Panc1 (cell line): ENCODE results near the gene ACADSB. TPM values are rescaled to one million over a fixed set of nuclear protein-coding genes. Genes with fewer than 3 reads are reported as not detected.

Experiments used
- ATAC-seq: fragments of 200-7000 bp; cut with Tn5 transposase; 2 replicates; pipeline ENCODE4 v1.9.1; 2020; ENCODE audit warnings: mild to moderate bottlenecking, moderate library complexity
- BruUV-seq: library from RNA; stranded (reverse); fragments of 400-500 nt; replicated peaks from 2 replicates; lab custom pipeline; 2021; lab: Mats Ljungman, UMichigan
- CTCF ChIA-PET: fragments of 300-600 bp; sonication (Branson Sonifier 250); formaldehyde crosslinking; loops from one replicate; lab custom pipeline; 2022; ENCODE audit warnings: antibody characterized with exemption; lab: Charles Lee
- POLR2A ChIA-PET: fragments of 300-600 bp; sonication (Branson Sonifier 250); formaldehyde crosslinking; loops from one replicate; lab custom pipeline; 2022; ENCODE audit warnings: antibody characterized with exemption; lab: Charles Lee
- DNase-seq: peaks from one replicate; pipeline ENCODE4 v3.0.0-alpha.2; 2010; ENCODE audit warnings: low read depth, low spot score
- H3K27ac ChIP-seq: 2 replicates; pipeline ENCODE4 v1.5.1; 2011; ENCODE audit warnings: mild to moderate bottlenecking, low read length, inconsistent platforms
- H3K27me3 ChIP-seq: fragments of 200-500 bp; sonication (Bioruptor generic); 2 replicates; pipeline ENCODE4 v1.6.0; 2014; ENCODE audit warnings: low read length, inconsistent platforms; ENCODE audit not compliant: control insufficient read depth, insufficient read depth
- H3K36me3 ChIP-seq: fragments of 200-500 bp; sonication (Bioruptor generic); 2 replicates; pipeline ENCODE4 v1.5.1; 2014; ENCODE audit warnings: inconsistent platforms, mild to moderate bottlenecking, low read length, moderate library complexity; ENCODE audit not compliant: control insufficient read depth, insufficient read depth
- H3K4me1 ChIP-seq: 2 replicates; pipeline ENCODE4 v1.5.1; 2011; ENCODE audit warnings: inconsistent platforms, mild to moderate bottlenecking, low read length, moderate library complexity; ENCODE audit not compliant: control insufficient read depth, insufficient read depth
- H3K4me3 ChIP-seq, 2 experiments: 2 replicates each; pipeline ENCODE4 v1.5.1; 2011 to 2012; ENCODE audit warnings: low read depth in 2 of 2, low read length in 2 of 2, mild to moderate bottlenecking in 2 of 2, inconsistent platforms in 1 of 2, moderate library complexity in 1 of 2
- H3K9me3 ChIP-seq: fragments of 200-500 bp; sonication (Bioruptor generic); 2 replicates; pipeline ENCODE4 v1.5.1; 2014; ENCODE audit warnings: low read depth, mild to moderate bottlenecking, inconsistent platforms, low read length, moderate library complexity; ENCODE audit not compliant: control insufficient read depth, insufficient read depth
- CTCF ChIP-seq: fragments of 450-650 bp; IDR thresholded peaks from 2 replicates; pipeline ENCODE4 v1.5.1; 2017; ENCODE audit warnings: mild to moderate bottlenecking
- POLR2AphosphoS5 ChIP-seq: IDR thresholded peaks from 2 replicates; pipeline ENCODE4 v1.6.1; 2012; ENCODE audit warnings: mild to moderate bottlenecking, low read depth, low read length, moderate library complexity
- REST ChIP-seq, 2 experiments: IDR thresholded peaks; 2 replicates each; pipeline ENCODE4 v1.6.1; 2011 to 2012; ENCODE audit warnings: low read depth in 2 of 2, control low read depth in 1 of 2, low read length in 1 of 2, mild to moderate bottlenecking in 1 of 2, moderate library complexity in 1 of 2; ENCODE audit not compliant: insufficient read depth in 1 of 2
- SIN3A ChIP-seq: IDR thresholded peaks from 2 replicates; pipeline ENCODE4 v1.6.1; 2012; ENCODE audit warnings: low read depth, mild to moderate bottlenecking, low read length, moderate library complexity, borderline replicate concordance; ENCODE audit not compliant: insufficient read depth
- TCF7L2 ChIP-seq: IDR thresholded peaks from 2 replicates; pipeline ENCODE4 v1.6.1; 2011; ENCODE audit warnings: mild to moderate bottlenecking, low read depth, low read length, inconsistent platforms
- in situ Hi-C: cut with HindIII; loops from 2 replicates; pipeline ENCODE4 v1.10.0; 2016; ENCODE audit warnings: low sequenced_read_pairs, low pct_unique_long_range_greater_than_20kb
- intact Hi-C: fragments of 100-400 bp; cut with micrococcal nuclease; formaldehyde crosslinking; loops from one replicate; pipeline ENCODE4 v1.10.0; 2022; ENCODE audit not compliant: unreplicated experiment
- total RNA-seq: library from RNA; stranded (reverse); gene quantifications from one replicate; pipeline ENCODE4 v1.2.1, GENCODE V29; 2021; ENCODE audit not compliant: unreplicated experiment

Gene ACADSB
- total RNA-seq, 1 experiment from 2014 or later, result 19.2 TPM

GRCh38 chr10:122990278-122990677 is 18.5 kb upstream of the ACADSB start:
- H3K36me3 ChIP-seq, result peaks cover 6% of the 10 kb centered on the region
- no peak for ATAC-seq
- TF ChIP-seq SIN3A (no peak), POLR2AphosphoS5 (no peak), REST (IDR thresholded peaks at IDR 0.05; ENCODE audit: insufficient read depth in 1 of 2, low read depth in 2 of 2, low read length in 1 of 2) (no peak), CTCF (no peak), TCF7L2 (no peak)
- DNase-seq, result no peak
- no peak overlapping the region for H3K4me3 ChIP-seq
- in situ Hi-C loops, result no loop called here
- H3K27ac ChIP-seq, result no peak overlapping the region
- no TSS peak for BruUV-seq
- POLR2A ChIA-PET, result interaction anchor here (0.7 kb wide), 1 partner anchor 11 kb away, joined by 6 read pairs; no protein-coding TSS in a partner anchor
- CTCF ChIA-PET, result no interaction called here
- H3K9me3 ChIP-seq, result no peaks in the 10 kb centered on the region
- H3K27me3 ChIP-seq, result no peaks in the 10 kb centered on the region
- H3K4me1 ChIP-seq, result no peaks in the 10 kb centered on the region
- intact Hi-C loops, result no loop called here

- Histone ChIP-seq H3K9me3 (no peaks in the 10 kb centered on the region), H3K27me3 (no peaks in the 10 kb centered on the region), H3K27ac (no peak overlapping the region), H3K36me3 (peaks cover 6% of the 10 kb centered on the region), H3K4me1 (no peaks in the 10 kb centered on the region), H3K4me3 (no peak overlapping the region)
- TF ChIP-seq REST (IDR thresholded peaks at IDR 0.05; ENCODE audit: insufficient read depth in 1 of 2, low read depth in 2 of 2, low read length in 1 of 2) (no peak), CTCF (no peak), SIN3A (no peak), POLR2AphosphoS5 (no peak), TCF7L2 (no peak)
- intact Hi-C loops, result no loop called here
- in situ Hi-C loops, result no loop called here
- DNase-seq, result no peak
- POLR2A ChIA-PET, result no interaction called here
- no peak for ATAC-seq
- BruUV-seq, result no TSS peak
- CTCF ChIA-PET, result no interaction called here
These were observed 16.7 kb upstream of the ACADSB start for GRCh38 chr10:122992031-122992585.
